Measurements from ENCODE around the gene MINDY4.

DNA sequence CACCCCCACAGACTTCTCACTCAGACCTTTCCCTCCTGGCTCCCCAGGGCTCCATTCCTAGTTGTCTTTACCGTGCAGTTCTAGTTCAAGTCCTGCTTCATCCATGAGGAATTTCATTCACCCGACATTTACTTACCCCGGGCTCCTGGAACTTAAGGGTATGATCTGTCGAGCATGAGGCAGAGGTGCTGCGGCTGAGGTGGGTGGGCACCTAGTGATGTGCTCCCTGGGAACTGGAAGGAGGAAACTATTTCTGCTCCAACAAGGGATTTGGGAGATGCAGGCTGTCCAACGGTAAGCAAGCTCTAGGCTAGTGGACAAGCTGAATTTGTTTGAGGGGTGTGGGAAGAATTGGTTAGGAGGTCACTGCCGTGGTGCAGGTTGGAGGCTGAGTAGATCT is 110.2 kb downstream of the MINDY4 start:
- no peak for TF ChIP-seq ZNF274 (IDR thresholded peaks at IDR 0.05; ENCODE audit: low read depth, low read length)
- no peak for TF ChIP-seq YY1 (IDR thresholded peaks at IDR 0.05; ENCODE audit: insufficient read depth, insufficient read length)

All from NT2/D1 (cell line).